Keratinocyte (primary cell): Measurements from ENCODE around the gene GAS6. TPM values are rescaled to one million over a fixed set of nuclear protein-coding genes. Genes with fewer than 3 reads are reported as not detected.

ENCODE experiments used
- DNase-seq: peaks from one replicate; pipeline ENCODE4 v3.0.0-alpha.2; 2011; ENCODE audit warnings: low read depth, missing footprints, low spot score
- FAIRE-seq: peaks from 2 replicates; lab custom pipeline; 2011; peaks lifted over from hg19 to GRCh38; lab: Jason Lieb, UNC
- H2AFZ ChIP-seq: 2 replicates; pipeline ENCODE4 v1.6.0; 2012; ENCODE audit warnings: low read length, control low read depth, inconsistent platforms; ENCODE audit not compliant: control insufficient read depth
- H3K27ac ChIP-seq: 2 replicates; pipeline ENCODE4 v1.5.1; 2011; ENCODE audit warnings: low read length; ENCODE audit not compliant: control insufficient read depth, insufficient read depth
- H3K27me3 ChIP-seq: 3 replicates; pipeline ENCODE4 v1.6.0; 2011; ENCODE audit warnings: low read length; ENCODE audit not compliant: control insufficient read depth, insufficient read depth; ENCODE audit errors: extremely low read depth
- H3K36me3 ChIP-seq, 2 experiments: 2 replicates in 1 of 2; 3 replicates in 1 of 2; pipeline ENCODE4 v1.5.1; 2011; ENCODE audit warnings: low read length in 2 of 2, mild to moderate bottlenecking in 1 of 2; ENCODE audit not compliant: control insufficient read depth in 2 of 2, insufficient read depth in 2 of 2; ENCODE audit errors: extremely low read depth in 1 of 2
- H3K4me1 ChIP-seq: 3 replicates; pipeline ENCODE4 v1.5.1; 2011; ENCODE audit warnings: low read length; ENCODE audit not compliant: control insufficient read depth, insufficient read depth; ENCODE audit errors: extremely low read depth
- H3K4me2 ChIP-seq: 3 replicates; pipeline ENCODE4 v1.6.0; 2011; ENCODE audit warnings: low read depth, low read length; ENCODE audit not compliant: control insufficient read depth, insufficient read depth; ENCODE audit errors: extremely low read depth
- H3K4me3 ChIP-seq, 3 experiments: fragments of 200-600 bp in 1 of 3; sonication (generic) in 1 of 3; 2 replicates in 2 of 3; 3 replicates in 1 of 3; pipeline ENCODE4 v1.5.1; 2011 to 2016; ENCODE audit warnings: low read length in 3 of 3, mild to moderate bottlenecking in 3 of 3, control low read depth in 2 of 3, inconsistent platforms in 1 of 3, low read depth in 1 of 3, mixed read lengths in 1 of 3, mixed run types in 1 of 3, moderate library complexity in 1 of 3; ENCODE audit not compliant: control insufficient read depth in 2 of 3, insufficient read depth in 2 of 3; ENCODE audit errors: extremely low read depth in 1 of 3
- H3K79me2 ChIP-seq: 2 replicates; pipeline ENCODE4 v1.6.0; 2012; ENCODE audit warnings: low read length; ENCODE audit not compliant: control insufficient read depth, insufficient read depth
- H3K9ac ChIP-seq: 3 replicates; pipeline ENCODE4 v1.6.0; 2011; ENCODE audit warnings: low read length; ENCODE audit not compliant: control insufficient read depth, insufficient read depth; ENCODE audit errors: extremely low read depth
- H3K9me1 ChIP-seq: 3 replicates; pipeline ENCODE4 v1.6.0; 2011; ENCODE audit warnings: low read length; ENCODE audit not compliant: control insufficient read depth, insufficient read depth; ENCODE audit errors: extremely low read depth
- H3K9me3 ChIP-seq: 2 replicates; pipeline ENCODE4 v1.5.1; 2012; ENCODE audit warnings: low read depth, low read length; ENCODE audit not compliant: control insufficient read depth
- H4K20me1 ChIP-seq: 3 replicates; pipeline ENCODE4 v1.6.0; 2011; ENCODE audit warnings: low read length; ENCODE audit not compliant: control insufficient read depth, insufficient read depth; ENCODE audit errors: extremely low read depth
- EZH2 ChIP-seq: IDR thresholded peaks from one replicate; pipeline ENCODE4 v1.6.1; 2012; ENCODE audit warnings: inconsistent platforms, mild to moderate bottlenecking, low read length, moderate library complexity
- dilution Hi-C: fragments of 300-500 bp; cut with MboI; formaldehyde crosslinking; loops from one replicate; pipeline ENCODE4 v1.7.0; 2020; ENCODE audit warnings: low sequenced_read_pairs; ENCODE audit not compliant: extremely low pct_ligation_motif_present
- polyA plus RNA-seq, 5 experiments: library from polyadenylated mRNA; depleted of rRNA in 3 of 5; stranded (reverse) in 3 of 5; stranded (forward) in 1 of 5; unstranded in 1 of 5; fragments of >200 nt; gene quantifications; 1 replicate in 1 of 5; 2 replicates in 3 of 5; 3 replicates in 1 of 5; pipeline versions ENCODE4 v1.2.1 to v1.2.3, GENCODE V29; 2011 to 2012; ENCODE audit warnings: missing spikeins in 2 of 5, low read depth in 1 of 5, low replicate concordance in 1 of 5
- TF ChIP-seq, protein P1 (sequence below), 3 experiments: IDR thresholded peaks in 1 of 3; conservative IDR thresholded peaks in 1 of 3; optimal IDR thresholded peaks in 1 of 3; 2 replicates in 2 of 3; 3 replicates in 1 of 3; pipeline versions ENCODE3 to v1.5.1; 2011; ENCODE audit warnings: low read length in 3 of 3, mild to moderate bottlenecking in 3 of 3, moderate library complexity in 2 of 3, control low read depth in 1 of 3, inconsistent platforms in 1 of 3; ENCODE audit not compliant: insufficient read depth in 2 of 3; ENCODE audit errors: extremely low read depth in 1 of 3

GAS6 gene
- polyA plus RNA-seq, 1 donor (not counting 4 experiments of a cell fraction or from before 2014, with no cell fraction given): 163 TPM

DNA sequence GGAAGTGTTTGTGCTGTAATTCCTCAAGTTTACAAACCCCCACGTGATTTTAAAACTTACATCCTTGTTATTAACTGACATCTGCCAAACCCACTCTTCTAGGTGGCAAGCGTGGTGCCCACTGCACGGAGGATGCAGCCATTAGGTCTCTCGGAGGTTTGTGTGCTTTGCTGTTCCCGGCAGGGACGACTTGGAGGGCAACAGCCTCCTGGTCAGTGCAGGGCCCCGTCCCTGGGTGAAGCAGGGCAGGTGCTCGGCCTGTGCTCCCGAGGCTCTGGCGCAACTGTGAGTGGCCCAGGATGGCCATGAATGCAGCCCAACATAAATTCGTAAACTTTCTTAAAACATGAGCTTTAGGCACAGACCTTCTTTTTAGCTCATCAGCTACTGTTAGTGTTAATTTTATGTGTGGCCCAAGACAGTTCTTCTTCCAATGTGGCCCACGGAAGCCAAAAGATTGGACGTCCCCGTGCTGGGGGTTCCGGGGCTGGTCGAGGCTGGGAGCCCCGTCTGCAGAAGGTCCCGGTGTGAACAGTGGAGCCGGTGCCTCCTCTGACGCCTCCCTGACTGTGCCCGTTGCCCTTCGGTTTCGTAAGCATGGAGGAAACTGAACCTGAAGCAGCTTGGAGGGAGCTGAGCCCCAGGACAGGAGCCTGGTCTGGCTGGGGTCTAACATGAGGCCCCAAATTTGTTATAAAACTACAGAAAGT lies 11.9 kb downstream of the GAS6 start:
- Histone ChIP-seq H3K9me3 (no peaks in the 10 kb centered on the region), H3K4me1 (peaks cover 54% of the 10 kb centered on the region), H4K20me1 (peaks cover 74% of the 10 kb centered on the region), H3K27me3 (no peaks in the 10 kb centered on the region), H3K4me2 (no peak overlapping the region), H3K9ac (no peak overlapping the region), H2AFZ (no peak overlapping the region), H3K27ac (no peak overlapping the region), H3K79me2 (peaks cover 95% of the 10 kb centered on the region), H3K9me1 (peaks cover 12% of the 10 kb centered on the region), H3K4me3 (no peak overlapping the region), H3K36me3 (peaks cover 38 to 45% of the 10 kb centered on the region in 2 experiments)
- TF ChIP-seq, protein P1, sequence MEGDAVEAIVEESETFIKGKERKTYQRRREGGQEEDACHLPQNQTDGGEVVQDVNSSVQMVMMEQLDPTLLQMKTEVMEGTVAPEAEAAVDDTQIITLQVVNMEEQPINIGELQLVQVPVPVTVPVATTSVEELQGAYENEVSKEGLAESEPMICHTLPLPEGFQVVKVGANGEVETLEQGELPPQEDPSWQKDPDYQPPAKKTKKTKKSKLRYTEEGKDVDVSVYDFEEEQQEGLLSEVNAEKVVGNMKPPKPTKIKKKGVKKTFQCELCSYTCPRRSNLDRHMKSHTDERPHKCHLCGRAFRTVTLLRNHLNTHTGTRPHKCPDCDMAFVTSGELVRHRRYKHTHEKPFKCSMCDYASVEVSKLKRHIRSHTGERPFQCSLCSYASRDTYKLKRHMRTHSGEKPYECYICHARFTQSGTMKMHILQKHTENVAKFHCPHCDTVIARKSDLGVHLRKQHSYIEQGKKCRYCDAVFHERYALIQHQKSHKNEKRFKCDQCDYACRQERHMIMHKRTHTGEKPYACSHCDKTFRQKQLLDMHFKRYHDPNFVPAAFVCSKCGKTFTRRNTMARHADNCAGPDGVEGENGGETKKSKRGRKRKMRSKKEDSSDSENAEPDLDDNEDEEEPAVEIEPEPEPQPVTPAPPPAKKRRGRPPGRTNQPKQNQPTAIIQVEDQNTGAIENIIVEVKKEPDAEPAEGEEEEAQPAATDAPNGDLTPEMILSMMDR (optimal IDR thresholded peaks at IDR 0.05 in 1 of 3, IDR thresholded peaks at IDR 0.05 in 1 of 3, conservative IDR thresholded peaks at IDR 0.05 in 1 of 3; ENCODE audit: extremely low read depth in 1 of 3, insufficient read depth in 2 of 3, low read length in 3 of 3): no peak
- no peak for TF ChIP-seq EZH2
- dilution Hi-C loops: no loop called here
- no peak for FAIRE-seq
- DNase-seq: no peak

GRCh38 chr13:113851480-113851803 lies 12.4 kb downstream of the GAS6 start:
- Histone ChIP-seq H3K4me1 (peaks cover 48% of the 10 kb centered on the region), H3K27ac (no peak overlapping the region), H3K4me3 (no peak overlapping the region), H4K20me1 (peaks cover 72% of the 10 kb centered on the region), H3K9me1 (peaks cover 12% of the 10 kb centered on the region), H3K36me3 (peaks cover 36 to 46% of the 10 kb centered on the region in 2 experiments), H3K79me2 (peaks cover 95% of the 10 kb centered on the region), H3K9me3 (no peaks in the 10 kb centered on the region), H3K27me3 (no peaks in the 10 kb centered on the region), H3K4me2 (no peak overlapping the region), H3K9ac (no peak overlapping the region), H2AFZ (no peak overlapping the region)
- dilution Hi-C loops: no loop called here
- TF ChIP-seq EZH2: no peak
- TF ChIP-seq, protein P1 (optimal IDR thresholded peaks at IDR 0.05 in 1 of 3, IDR thresholded peaks at IDR 0.05 in 1 of 3, conservative IDR thresholded peaks at IDR 0.05 in 1 of 3; ENCODE audit: extremely low read depth in 1 of 3, insufficient read depth in 2 of 3, low read length in 3 of 3): no peak
- FAIRE-seq: no peak
- DNase-seq: no peak
